ENCODE measurements around the gene KCNE4. TPM values are rescaled to one million over a fixed set of nuclear protein-coding genes. Genes with fewer than 3 reads are reported as not detected.
A peak's percentile ranks its signal among the peaks of the same experiment; 100 is the strongest.

KCNE4 gene
- total RNA-seq, 2 donors from 2014 or later: 9.6 to 13.6 TPM

- Histone ChIP-seq H3K4me1 (ENCODE audit: control insufficient read depth in 1 of 2, low read depth in 2 of 2) (peaks cover 6 to 8% of the 10 kb centered on the region in 2 donors), H3K9me3 (no peaks in the 10 kb centered on the region)
- no peak for ATAC-seq (ENCODE audit: insufficient number of reproducible peaks, low FRiP score, low read depth)
Observed at GRCh38 chr2:223040527-223040926, 11.5 kb upstream of the KCNE4 start.

GRCh38 chr2:223041527-223042109 is 10.4 kb upstream of the KCNE4 start:
- DNase-seq (ENCODE audit: low spot score): peak; percentile 74
- peaks cover 7 to 16% of the 10 kb centered on the region in 2 donors for H3K4me1 ChIP-seq (ENCODE audit: control insufficient read depth in 1 of 2, low read depth in 2 of 2)
- H3K27ac ChIP-seq: peak overlapping the region; percentile 32 to 62
- TF ChIP-seq CTCF (IDR thresholded peaks at IDR 0.05): no peak
- peak overlapping the region; percentile 46 for H3K4me3 ChIP-seq
- no peaks in the 10 kb centered on the region for H3K9me3 ChIP-seq
- H3K36me3 ChIP-seq: no peaks in the 10 kb centered on the region
- ATAC-seq (ENCODE audit: insufficient number of reproducible peaks, low FRiP score, low read depth): peak; percentile 80
- H3K27me3 ChIP-seq (replicated peaks; ENCODE audit: insufficient read depth): no peaks in the 10 kb centered on the region

More at GRCh38 chr2:223040527-223040926, 11.5 kb upstream of the KCNE4 start:
- Histone ChIP-seq H3K4me3 (no peak overlapping the region), H3K27me3 (replicated peaks; ENCODE audit: insufficient read depth) (no peaks in the 10 kb centered on the region), H3K36me3 (no peaks in the 10 kb centered on the region), H3K27ac (no peak overlapping the region)
- TF ChIP-seq CTCF (IDR thresholded peaks at IDR 0.05): no peak
- no peak for DNase-seq (ENCODE audit: low spot score)

GRCh38 chr2:223042284-223042683 is 9.7 kb upstream of the KCNE4 start:
- Histone ChIP-seq H3K4me3 (no peak overlapping the region), H3K9me3 (no peaks in the 10 kb centered on the region), H3K4me1 (ENCODE audit: control insufficient read depth in 1 of 2, low read depth in 2 of 2) (peaks cover 13 to 22% of the 10 kb centered on the region in 2 donors), H3K36me3 (no peaks in the 10 kb centered on the region), H3K27me3 (replicated peaks; ENCODE audit: insufficient read depth) (no peaks in the 10 kb centered on the region), H3K27ac (peak overlapping the region in 1 of 2 donors; percentile 65)
- no peak for DNase-seq (ENCODE audit: low spot score)
- no peak for TF ChIP-seq CTCF (IDR thresholded peaks at IDR 0.05)
- no peak for ATAC-seq (ENCODE audit: insufficient number of reproducible peaks, low FRiP score, low read depth)

GRCh38 chr2:223042704-223043118 is 9.3 kb upstream of the KCNE4 start:
- Histone ChIP-seq H3K4me3 (no peak overlapping the region), H3K4me1 (ENCODE audit: control insufficient read depth in 1 of 2, low read depth in 2 of 2) (peaks cover 15 to 27% of the 10 kb centered on the region in 2 donors), H3K27ac (peak overlapping the region in 1 of 2 donors; percentile 65), H3K27me3 (replicated peaks; ENCODE audit: insufficient read depth) (no peaks in the 10 kb centered on the region), H3K36me3 (no peaks in the 10 kb centered on the region), H3K9me3 (no peaks in the 10 kb centered on the region)
- ATAC-seq (ENCODE audit: insufficient number of reproducible peaks, low FRiP score, low read depth): no peak
- TF ChIP-seq CTCF (IDR thresholded peaks at IDR 0.05): no peak
- no peak for DNase-seq (ENCODE audit: low spot score)

- no peak for DNase-seq (ENCODE audit: low spot score)
- ATAC-seq (ENCODE audit: insufficient number of reproducible peaks, low FRiP score, low read depth): no peak
- Histone ChIP-seq H3K36me3 (no peaks in the 10 kb centered on the region), H3K4me1 (ENCODE audit: control insufficient read depth in 1 of 2, low read depth in 2 of 2) (peaks cover 15 to 31% of the 10 kb centered on the region in 2 donors), H3K4me3 (no peak overlapping the region), H3K9me3 (no peaks in the 10 kb centered on the region), H3K27ac (peak overlapping the region in 1 of 2 donors; percentile 65), H3K27me3 (replicated peaks; ENCODE audit: insufficient read depth) (no peaks in the 10 kb centered on the region)
- no peak for TF ChIP-seq CTCF (IDR thresholded peaks at IDR 0.05)
Observed at GRCh38 chr2:223043164-223043941, 8.6 kb upstream of the KCNE4 start.

Data from thoracic aorta (tissue), 2 donors.